GM13976 (cell line): ENCODE data around the gene INHBC.

Experiments
- DNase-seq: peaks from one replicate; pipeline ENCODE4 v3.0.0; 2012; ENCODE audit warnings: low spot score
- in situ Hi-C: fragments of 300-500 bp; cut with MboI; formaldehyde crosslinking; loops from one replicate; pipeline ENCODE4 v1.12.0; 2022; ENCODE audit warnings: low sequenced_read_pairs, mixed read lengths, inconsistent platforms; ENCODE audit not compliant: unreplicated experiment
- TF ChIP-seq, protein P1 (sequence below): IDR thresholded peaks from 2 replicates; pipeline ENCODE4 v1.5.1; 2012; ENCODE audit warnings: borderline replicate concordance, mild to moderate bottlenecking; ENCODE audit not compliant: insufficient read depth; ENCODE audit errors: extremely low read depth, missing control alignments, control extremely low read depth

Gene INHBC

DNA sequence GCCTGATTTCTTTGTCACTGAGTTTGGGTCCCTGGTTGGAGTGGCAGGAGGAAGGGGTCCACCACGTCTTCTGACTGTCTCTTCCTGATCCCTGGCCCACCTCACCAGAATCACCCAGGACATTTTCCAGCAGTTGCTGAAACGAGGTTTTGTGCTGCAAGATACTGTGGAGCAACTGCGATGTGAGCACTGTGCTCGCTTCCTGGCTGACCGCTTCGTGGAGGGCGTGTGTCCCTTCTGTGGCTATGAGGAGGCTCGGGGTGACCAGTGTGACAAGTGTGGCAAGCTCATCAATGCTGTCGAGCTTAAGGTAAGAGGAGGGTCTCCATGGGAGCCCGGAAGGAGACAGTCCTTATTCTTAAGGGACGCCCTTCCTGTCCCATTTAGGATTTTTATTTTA is 65.6 kb downstream of the INHBC start:
- TF ChIP-seq, protein P1, sequence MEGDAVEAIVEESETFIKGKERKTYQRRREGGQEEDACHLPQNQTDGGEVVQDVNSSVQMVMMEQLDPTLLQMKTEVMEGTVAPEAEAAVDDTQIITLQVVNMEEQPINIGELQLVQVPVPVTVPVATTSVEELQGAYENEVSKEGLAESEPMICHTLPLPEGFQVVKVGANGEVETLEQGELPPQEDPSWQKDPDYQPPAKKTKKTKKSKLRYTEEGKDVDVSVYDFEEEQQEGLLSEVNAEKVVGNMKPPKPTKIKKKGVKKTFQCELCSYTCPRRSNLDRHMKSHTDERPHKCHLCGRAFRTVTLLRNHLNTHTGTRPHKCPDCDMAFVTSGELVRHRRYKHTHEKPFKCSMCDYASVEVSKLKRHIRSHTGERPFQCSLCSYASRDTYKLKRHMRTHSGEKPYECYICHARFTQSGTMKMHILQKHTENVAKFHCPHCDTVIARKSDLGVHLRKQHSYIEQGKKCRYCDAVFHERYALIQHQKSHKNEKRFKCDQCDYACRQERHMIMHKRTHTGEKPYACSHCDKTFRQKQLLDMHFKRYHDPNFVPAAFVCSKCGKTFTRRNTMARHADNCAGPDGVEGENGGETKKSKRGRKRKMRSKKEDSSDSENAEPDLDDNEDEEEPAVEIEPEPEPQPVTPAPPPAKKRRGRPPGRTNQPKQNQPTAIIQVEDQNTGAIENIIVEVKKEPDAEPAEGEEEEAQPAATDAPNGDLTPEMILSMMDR: no peak
- in situ Hi-C loops: no loop called here
- no peak for DNase-seq
